Cardiac muscle cell (in vitro differentiated cells and primary cell): ENCODE measurements around the gene TAS2R60. TPM values are rescaled to one million over a fixed set of nuclear protein-coding genes. Genes with fewer than 3 reads are reported as not detected.

Experiments used
- DNase-seq, 2 donors: peaks; one replicate each; pipeline versions ENCODE4 v3.0.0 to v3.0.0-alpha.2; 2010 to 2017; ENCODE audit warnings: low read depth in 1 of 2, low spot score in 1 of 2
- H3K27ac ChIP-seq: fragments of 200-600 bp; sonication (generic); 2 replicates; pipeline ENCODE4 v1.5.1; 2016
- H3K27me3 ChIP-seq: fragments of 200-600 bp; sonication (generic); 2 replicates; pipeline ENCODE4 v1.6.0; 2016; ENCODE audit warnings: control low read depth
- H3K36me3 ChIP-seq: fragments of 200-600 bp; sonication (generic); 2 replicates; pipeline ENCODE4 v1.5.1; 2016; ENCODE audit warnings: control low read depth
- H3K4me1 ChIP-seq: fragments of 200-600 bp; sonication (generic); 2 replicates; pipeline ENCODE4 v1.8.1; 2017; ENCODE audit warnings: low read depth, mild to moderate bottlenecking, mixed run types
- H3K4me3 ChIP-seq: fragments of 200-600 bp; sonication (generic); 2 replicates; pipeline ENCODE4 v1.5.1; 2016; ENCODE audit warnings: mild to moderate bottlenecking
- H3K9me3 ChIP-seq: fragments of 200-600 bp; sonication (generic); 2 replicates; pipeline ENCODE4 v1.5.1; 2017; ENCODE audit warnings: low read depth, mild to moderate bottlenecking, control low read depth
- polyA plus RNA-seq: library from polyadenylated mRNA; unstranded; fragments of >200 nt; fragmentation: Nextera tagmentation; extraction: Ambion mirVana; gene quantifications from 2 replicates; pipeline ENCODE4 v1.2.1, GENCODE V29; 2016
- total RNA-seq: library from RNA; depleted of rRNA; stranded (reverse); fragments of >200 nt; gene quantifications from 2 replicates; pipeline ENCODE4 v1.2.3, GENCODE V29; 2016
- TF ChIP-seq, protein P1 (sequence below): IDR thresholded peaks from 2 replicates; pipeline ENCODE4 v1.5.1; 2012; ENCODE audit warnings: low read depth, mild to moderate bottlenecking, low read length

The TAS2R60 gene, protein sequence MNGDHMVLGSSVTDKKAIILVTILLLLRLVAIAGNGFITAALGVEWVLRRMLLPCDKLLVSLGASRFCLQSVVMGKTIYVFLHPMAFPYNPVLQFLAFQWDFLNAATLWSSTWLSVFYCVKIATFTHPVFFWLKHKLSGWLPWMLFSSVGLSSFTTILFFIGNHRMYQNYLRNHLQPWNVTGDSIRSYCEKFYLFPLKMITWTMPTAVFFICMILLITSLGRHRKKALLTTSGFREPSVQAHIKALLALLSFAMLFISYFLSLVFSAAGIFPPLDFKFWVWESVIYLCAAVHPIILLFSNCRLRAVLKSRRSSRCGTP
- not detected in 2 replicates for total RNA-seq
- not detected in 2 replicates for polyA plus RNA-seq

DNA sequence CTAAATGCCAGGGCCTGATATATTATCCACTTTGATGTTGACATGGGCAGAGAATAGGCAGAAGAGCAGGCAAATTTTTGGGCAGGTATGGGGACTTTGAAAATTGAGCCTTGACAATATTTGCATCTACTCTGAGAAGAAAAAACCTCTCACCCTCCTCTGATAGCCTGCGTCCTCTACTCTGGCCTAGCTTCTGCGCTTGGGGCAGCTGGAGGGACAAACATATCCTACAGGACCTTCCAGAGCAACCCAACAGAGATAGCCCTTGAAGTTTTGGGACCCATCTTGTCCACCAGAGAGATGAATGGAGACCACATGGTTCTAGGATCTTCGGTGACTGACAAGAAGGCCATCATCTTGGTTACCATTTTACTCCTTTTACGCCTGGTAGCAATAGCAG is at the start of gene TAS2R60:
Gene TAS2R60 (plus strand): TSS at position 301 of the 400 bp plus-strand sequence. CDS start 0 bp downstream, at position 301.
- Histone ChIP-seq H3K27ac (no peak within 1 kb of the TSS), H3K4me1 (no peaks in the 10 kb centered on the region), H3K4me3 (no peak within 1 kb of the TSS), H3K36me3 (no peaks in the 10 kb centered on the region), H3K9me3 (no peaks in the 10 kb centered on the region), H3K27me3 (no peaks in the 10 kb centered on the region)
- TF ChIP-seq, protein P1, sequence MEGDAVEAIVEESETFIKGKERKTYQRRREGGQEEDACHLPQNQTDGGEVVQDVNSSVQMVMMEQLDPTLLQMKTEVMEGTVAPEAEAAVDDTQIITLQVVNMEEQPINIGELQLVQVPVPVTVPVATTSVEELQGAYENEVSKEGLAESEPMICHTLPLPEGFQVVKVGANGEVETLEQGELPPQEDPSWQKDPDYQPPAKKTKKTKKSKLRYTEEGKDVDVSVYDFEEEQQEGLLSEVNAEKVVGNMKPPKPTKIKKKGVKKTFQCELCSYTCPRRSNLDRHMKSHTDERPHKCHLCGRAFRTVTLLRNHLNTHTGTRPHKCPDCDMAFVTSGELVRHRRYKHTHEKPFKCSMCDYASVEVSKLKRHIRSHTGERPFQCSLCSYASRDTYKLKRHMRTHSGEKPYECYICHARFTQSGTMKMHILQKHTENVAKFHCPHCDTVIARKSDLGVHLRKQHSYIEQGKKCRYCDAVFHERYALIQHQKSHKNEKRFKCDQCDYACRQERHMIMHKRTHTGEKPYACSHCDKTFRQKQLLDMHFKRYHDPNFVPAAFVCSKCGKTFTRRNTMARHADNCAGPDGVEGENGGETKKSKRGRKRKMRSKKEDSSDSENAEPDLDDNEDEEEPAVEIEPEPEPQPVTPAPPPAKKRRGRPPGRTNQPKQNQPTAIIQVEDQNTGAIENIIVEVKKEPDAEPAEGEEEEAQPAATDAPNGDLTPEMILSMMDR: no peak
- no peak for DNase-seq

DNA sequence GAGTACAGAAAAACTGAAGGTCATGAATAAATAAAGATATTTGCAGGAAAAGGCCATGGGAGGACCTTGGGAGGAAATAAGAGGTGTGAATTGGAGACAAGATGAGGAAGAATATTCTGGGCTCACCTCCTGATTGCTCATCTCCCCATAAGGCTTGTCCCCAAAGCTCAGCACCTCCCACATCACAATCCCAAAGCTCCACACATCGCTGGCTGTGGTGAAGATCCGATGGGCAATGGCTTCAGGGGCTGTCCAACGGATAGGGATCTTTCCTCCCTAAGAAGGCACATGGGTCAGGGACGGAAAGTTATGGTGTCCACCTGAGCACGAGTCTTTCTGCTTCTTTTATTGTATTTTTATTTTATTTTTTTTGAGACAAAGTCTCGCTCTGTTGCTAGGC is 49.2 kb upstream of the TAS2R60 start:
- peaks cover 16% of the 10 kb centered on the region for H3K36me3 ChIP-seq
- peak in 1 of 2 donors; percentile 21 for DNase-seq
- H3K27ac ChIP-seq: no peak overlapping the region
- no peak overlapping the region for H3K4me3 ChIP-seq
- no peaks in the 10 kb centered on the region for H3K9me3 ChIP-seq
- TF ChIP-seq, protein P1: no peak
- no peaks in the 10 kb centered on the region for H3K4me1 ChIP-seq
- H3K27me3 ChIP-seq: no peaks in the 10 kb centered on the region

DNA sequence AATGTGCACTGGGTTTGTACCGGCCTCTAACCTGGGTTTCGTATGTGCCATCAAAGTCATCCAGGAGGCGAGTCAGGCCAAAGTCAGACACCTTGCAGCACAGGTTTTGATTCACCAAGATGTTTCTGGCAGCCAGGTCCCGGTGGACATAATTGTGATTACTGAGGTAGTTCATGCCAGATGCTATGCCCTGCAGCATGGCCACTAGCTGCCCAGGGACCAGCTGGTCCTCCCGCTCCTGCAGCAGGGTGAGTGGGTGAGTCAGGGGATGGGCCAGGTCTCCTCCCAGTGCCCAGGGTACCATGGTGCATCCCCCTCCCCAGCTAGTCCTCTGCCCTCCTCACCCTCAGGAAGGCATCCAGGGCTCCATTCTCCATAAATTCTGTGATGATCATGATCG is 48.5 kb upstream of the TAS2R60 start:
- no peaks in the 10 kb centered on the region for H3K9me3 ChIP-seq
- TF ChIP-seq, protein P1: no peak
- no peak overlapping the region for H3K27ac ChIP-seq
- no peak for DNase-seq
- H3K27me3 ChIP-seq: no peaks in the 10 kb centered on the region
- H3K4me1 ChIP-seq: no peaks in the 10 kb centered on the region
- peaks cover 9% of the 10 kb centered on the region for H3K36me3 ChIP-seq
- no peak overlapping the region for H3K4me3 ChIP-seq

DNA sequence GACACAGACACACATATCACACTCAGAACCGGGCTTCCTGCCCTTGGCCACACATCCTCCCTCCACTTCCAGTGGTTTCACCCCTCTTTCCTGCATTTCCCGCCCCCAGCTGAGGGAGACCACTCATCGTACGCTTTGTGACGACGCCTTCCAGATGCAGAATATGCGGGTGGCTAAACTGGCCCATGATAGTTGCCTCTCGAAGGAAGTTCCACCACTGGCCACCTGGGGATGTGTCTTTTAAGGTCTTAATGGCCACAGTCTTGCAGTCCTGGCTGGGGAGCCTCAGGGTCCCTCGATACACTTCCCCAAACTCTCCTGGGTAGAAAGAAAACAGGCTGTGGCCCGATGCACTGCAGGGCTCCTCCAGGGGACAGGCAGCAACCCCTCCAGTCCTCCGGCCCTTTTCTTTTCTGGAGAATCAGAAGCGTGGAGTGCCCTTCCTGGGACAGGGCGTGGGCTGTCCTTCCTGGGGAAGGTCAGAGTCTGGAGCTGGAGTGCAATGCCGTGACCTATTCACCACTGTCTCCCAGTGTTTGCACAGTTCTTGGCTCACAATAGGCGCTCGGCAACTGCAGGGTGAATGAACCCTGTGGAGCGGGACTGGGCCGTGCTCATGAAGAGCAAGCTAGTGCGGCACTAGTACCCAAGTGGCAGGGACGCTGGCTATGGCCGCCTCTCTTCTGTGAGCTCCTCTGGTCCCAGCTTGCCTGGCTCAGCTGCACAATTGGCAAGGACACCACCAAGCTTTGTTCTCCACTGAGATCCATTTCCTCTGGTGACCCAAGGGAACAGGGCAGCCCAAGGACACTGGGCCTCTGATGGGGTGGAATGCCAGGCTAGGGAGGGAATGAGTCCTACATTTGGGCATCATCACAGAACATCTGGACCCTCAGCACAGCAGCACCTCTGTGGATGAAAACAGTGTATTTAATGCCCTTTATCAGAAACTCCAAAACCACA is 47.8 kb upstream of the TAS2R60 start:
- Histone ChIP-seq H3K4me3 (no peak overlapping the region), H3K4me1 (no peaks in the 10 kb centered on the region), H3K27ac (no peak overlapping the region), H3K36me3 (peaks cover 4% of the 10 kb centered on the region), H3K9me3 (no peaks in the 10 kb centered on the region), H3K27me3 (no peaks in the 10 kb centered on the region)
- TF ChIP-seq, protein P1: peak; percentile 36
- DNase-seq: peak in 1 of 2 donors; percentile 49

DNA sequence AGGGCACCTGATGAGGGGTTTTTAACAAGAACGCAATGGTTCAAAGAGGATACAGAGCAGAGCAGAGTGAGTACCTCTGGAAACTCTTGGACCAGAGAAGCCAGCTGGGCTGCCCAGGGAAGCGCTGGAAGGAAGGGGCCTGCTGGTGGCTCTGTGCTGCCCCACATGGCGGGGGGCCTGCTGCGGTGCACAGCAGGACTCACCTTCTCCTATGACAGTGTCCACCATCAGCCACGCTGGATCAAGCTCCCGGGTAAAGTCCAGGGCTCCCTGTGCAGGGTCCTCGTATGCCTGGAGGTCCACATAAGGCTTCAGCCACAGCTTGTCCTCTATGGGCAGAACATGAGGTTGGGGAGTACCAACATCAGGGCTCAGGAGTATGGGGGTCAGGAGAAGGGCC is 47.1 kb upstream of the TAS2R60 start:
- no peak for DNase-seq
- Histone ChIP-seq H3K27me3 (no peaks in the 10 kb centered on the region), H3K9me3 (no peaks in the 10 kb centered on the region), H3K36me3 (no peaks in the 10 kb centered on the region), H3K4me1 (no peaks in the 10 kb centered on the region), H3K27ac (no peak overlapping the region), H3K4me3 (no peak overlapping the region)
- TF ChIP-seq, protein P1: no peak
